ENCODE data around the gene XAF1. TPM values are rescaled to one million over a fixed set of nuclear protein-coding genes. Genes with fewer than 3 reads are reported as not detected.

Gene XAF1
- total and polyA plus RNA-seq, 10 of the 15 experiments (the other 5 are each of a cell fraction or from before 2014, with no cell fraction given), result 16.3 to 59.1 (median 44.6) TPM

DNA sequence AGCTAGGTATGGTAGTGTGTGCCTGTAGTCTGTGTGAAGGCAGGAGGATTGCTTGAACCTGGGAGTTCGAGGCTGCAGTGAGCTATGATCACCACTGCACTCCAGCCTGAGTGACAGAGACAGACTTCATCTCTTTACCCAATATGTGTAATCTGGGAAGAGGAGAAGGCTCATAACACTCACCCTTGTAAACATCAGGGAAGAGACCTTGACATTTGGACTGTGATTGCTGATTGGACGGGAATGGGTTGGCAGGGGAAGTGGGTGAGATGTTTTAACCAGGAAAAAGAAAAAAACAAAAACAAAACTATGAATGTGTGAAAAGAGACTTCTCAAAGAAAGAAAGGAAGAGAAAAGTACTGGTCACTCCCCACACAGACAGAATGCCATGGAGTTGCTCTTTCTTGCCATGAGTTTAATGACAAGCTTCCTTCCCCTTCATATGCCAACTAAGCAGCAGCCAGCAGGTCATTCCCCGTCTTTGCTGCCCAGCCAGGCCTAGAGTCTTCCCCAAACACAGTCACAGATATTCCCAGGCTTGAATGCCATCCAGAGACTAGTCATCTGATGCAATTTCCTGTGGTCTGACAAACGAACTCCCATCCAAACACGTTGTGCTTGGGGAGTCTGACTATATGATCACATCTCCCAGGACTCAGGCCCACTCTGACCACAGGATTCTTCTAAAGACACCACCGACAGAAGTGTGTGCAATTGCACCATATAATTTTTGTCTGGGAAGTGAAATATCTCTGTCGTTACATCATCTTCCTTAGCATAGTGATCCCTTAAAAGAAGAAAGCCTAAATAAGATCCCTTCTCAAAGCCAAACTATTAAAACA, 3.6 kb upstream of the XAF1 start:
- no peaks in the 10 kb centered on the region for H3K9me3 ChIP-seq (replicated peaks; ENCODE audit: control insufficient read depth, insufficient read depth, low read length)
- H3K9ac ChIP-seq (ENCODE audit: control insufficient read depth, insufficient read depth, low read length), result no peak overlapping the region
- BruUV-seq (replicated peaks), result no TSS peak
- no peak overlapping the region for H3K4me2 ChIP-seq (ENCODE audit: control insufficient read depth, insufficient read depth)
- no peak for TF ChIP-seq ETV6 (conservative IDR thresholded peaks at IDR 0.05 in 1 of 2, IDR thresholded peaks at IDR 0.05 in 1 of 2; ENCODE audit: borderline replicate concordance in 1 of 2, low read depth in 1 of 2)
- TF ChIP-seq PKNOX1 (IDR thresholded peaks at IDR 0.05), result 0 out of 2 replicates have a peak, but pooled peaks have one; percentile 18
- in situ Hi-C loops (cut with MboI) (no loop called here), intact Hi-C loops (cut with micrococcal nuclease; ENCODE audit: unreplicated experiment) (loop anchor here (10.0 kb wide), 2 partner anchors 87 to 263 kb away; partner anchors contain the start of gene RNASEK)
- no peak overlapping the region for H3K4me3 ChIP-seq
- SMC1A ChIA-PET (ENCODE audit: uncharacterized antibody, unreplicated experiment), result interaction anchor here (1.1 kb wide), 1 partner anchor 12 kb away, joined by 3 read pairs; no protein-coding TSS in a partner anchor
- H3K79me2 ChIP-seq (ENCODE audit: control insufficient read depth, insufficient read depth, low read length), result peaks cover 18% of the 10 kb centered on the region
- WGBS (ENCODE audit: insufficient coverage, insufficient replicate concordance, low lambda C conversion rate, missing lambda C conversion rate), result 46% methylated on average over 7 of the region's 7 CpGs
- CTCF ChIA-PET, result interaction anchor here (0.7 to 1.4 kb wide), 3 partner anchors 19 to 83 kb away, joined by 3 read pairs; no protein-coding TSS in a partner anchor
- no peak for DNase-seq (ENCODE audit: low read depth, low spot score)
- H3K27me3 ChIP-seq (replicated peaks in 1 of 2; ENCODE audit: control insufficient read depth in 2 of 2, insufficient read depth in 2 of 2, low read length in 1 of 2), result no peaks in the 10 kb centered on the region
- no peaks in the 10 kb centered on the region for H4K20me1 ChIP-seq (ENCODE audit: control insufficient read depth, insufficient read depth)
- H3K27ac ChIP-seq (ENCODE audit: control insufficient read depth, insufficient read depth), result peak overlapping the region; percentile 15; the same call in 1 of the 2 replicates
- FAIRE-seq, result no peak
- no peaks in the 10 kb centered on the region; a peak in 1 of 4 replicates for H3K36me3 ChIP-seq (ENCODE audit: control insufficient read depth in 2 of 2, insufficient read depth in 2 of 2, low read length in 1 of 2)
- ATAC-seq, result no peak
- RAD21 ChIA-PET (ENCODE audit: unreplicated experiment), result no interaction called here
- POLR2A ChIA-PET, result no interaction called here
- peaks cover 15% of the 10 kb centered on the region for H3K4me1 ChIP-seq (ENCODE audit: control insufficient read depth, insufficient read depth, low read length)
- peak overlapping the region; percentile 64 for H2AFZ ChIP-seq (ENCODE audit: control insufficient read depth, low read depth, low read length)

DNA sequence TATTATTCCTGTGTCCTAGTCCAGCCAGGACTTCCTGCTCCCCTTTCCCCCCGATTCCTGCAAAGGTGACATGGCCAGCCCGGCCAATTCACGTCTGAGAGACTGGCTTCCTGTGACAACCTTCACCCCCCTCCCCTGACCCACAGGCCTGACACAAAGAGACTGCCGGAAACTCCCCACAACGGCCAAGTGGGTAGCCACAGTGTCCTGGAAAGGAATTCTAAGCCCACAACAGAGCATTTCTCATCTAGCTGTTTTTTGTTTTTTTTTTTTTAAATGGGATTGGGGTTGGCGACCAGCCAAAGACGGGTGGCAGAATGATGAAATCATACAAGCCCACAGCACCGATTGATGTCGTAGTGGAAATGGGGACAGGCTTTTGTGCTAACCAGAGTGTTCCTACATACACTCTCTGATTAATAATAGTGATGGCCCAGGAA, 2.8 kb upstream of the XAF1 start:
- H4K20me1 ChIP-seq (ENCODE audit: control insufficient read depth, insufficient read depth), result no peaks in the 10 kb centered on the region
- BruUV-seq (replicated peaks), result no TSS peak
- H3K4me2 ChIP-seq (ENCODE audit: control insufficient read depth, insufficient read depth), result no peak overlapping the region
- peaks cover 24% of the 10 kb centered on the region for H3K79me2 ChIP-seq (ENCODE audit: control insufficient read depth, insufficient read depth, low read length)
- RAD21 ChIA-PET (ENCODE audit: unreplicated experiment), result no interaction called here
- peak overlapping the region; percentile 24; the same call in 1 of the 2 replicates for H2AFZ ChIP-seq (ENCODE audit: control insufficient read depth, low read depth, low read length)
- peak overlapping the region; percentile 15; the same call in 1 of the 2 replicates for H3K27ac ChIP-seq (ENCODE audit: control insufficient read depth, insufficient read depth)
- WGBS (ENCODE audit: insufficient coverage, insufficient replicate concordance, low lambda C conversion rate, missing lambda C conversion rate), result 63% methylated on average over 8 of the region's 9 CpGs
- H3K4me1 ChIP-seq (ENCODE audit: control insufficient read depth, insufficient read depth, low read length), result peaks cover 15% of the 10 kb centered on the region
- H3K9me3 ChIP-seq (replicated peaks; ENCODE audit: control insufficient read depth, insufficient read depth, low read length), result no peaks in the 10 kb centered on the region
- SMC1A ChIA-PET (ENCODE audit: uncharacterized antibody, unreplicated experiment), result interaction anchor here (1.1 kb wide), 1 partner anchor 12 kb away, joined by 3 read pairs; no protein-coding TSS in a partner anchor
- DNase-seq (ENCODE audit: low read depth, low spot score) (no peak), ATAC-seq (peak; percentile 11; the same call in 1 of the 3 replicates), FAIRE-seq (no peak)
- intact Hi-C loops (cut with micrococcal nuclease; ENCODE audit: unreplicated experiment), result loop anchor here (10.0 kb wide), 2 partner anchors 88 to 262 kb away; partner anchors contain the start of gene RNASEK
- H3K36me3 ChIP-seq (ENCODE audit: control insufficient read depth in 2 of 2, insufficient read depth in 2 of 2, low read length in 1 of 2), result peaks cover 0 to 1% of the 10 kb centered on the region in 2 experiments; a peak in 2 of 4 replicates
- no peak overlapping the region for H3K9ac ChIP-seq (ENCODE audit: control insufficient read depth, insufficient read depth, low read length)
- POLR2A ChIA-PET, result no interaction called here
- no peak overlapping the region for H3K4me3 ChIP-seq
- H3K27me3 ChIP-seq (replicated peaks in 1 of 2; ENCODE audit: control insufficient read depth in 2 of 2, insufficient read depth in 2 of 2, low read length in 1 of 2), result no peaks in the 10 kb centered on the region
- CTCF ChIA-PET, result no interaction called here
- in situ Hi-C loops (cut with MboI), result no loop called here
- TF ChIP-seq, protein P1, sequence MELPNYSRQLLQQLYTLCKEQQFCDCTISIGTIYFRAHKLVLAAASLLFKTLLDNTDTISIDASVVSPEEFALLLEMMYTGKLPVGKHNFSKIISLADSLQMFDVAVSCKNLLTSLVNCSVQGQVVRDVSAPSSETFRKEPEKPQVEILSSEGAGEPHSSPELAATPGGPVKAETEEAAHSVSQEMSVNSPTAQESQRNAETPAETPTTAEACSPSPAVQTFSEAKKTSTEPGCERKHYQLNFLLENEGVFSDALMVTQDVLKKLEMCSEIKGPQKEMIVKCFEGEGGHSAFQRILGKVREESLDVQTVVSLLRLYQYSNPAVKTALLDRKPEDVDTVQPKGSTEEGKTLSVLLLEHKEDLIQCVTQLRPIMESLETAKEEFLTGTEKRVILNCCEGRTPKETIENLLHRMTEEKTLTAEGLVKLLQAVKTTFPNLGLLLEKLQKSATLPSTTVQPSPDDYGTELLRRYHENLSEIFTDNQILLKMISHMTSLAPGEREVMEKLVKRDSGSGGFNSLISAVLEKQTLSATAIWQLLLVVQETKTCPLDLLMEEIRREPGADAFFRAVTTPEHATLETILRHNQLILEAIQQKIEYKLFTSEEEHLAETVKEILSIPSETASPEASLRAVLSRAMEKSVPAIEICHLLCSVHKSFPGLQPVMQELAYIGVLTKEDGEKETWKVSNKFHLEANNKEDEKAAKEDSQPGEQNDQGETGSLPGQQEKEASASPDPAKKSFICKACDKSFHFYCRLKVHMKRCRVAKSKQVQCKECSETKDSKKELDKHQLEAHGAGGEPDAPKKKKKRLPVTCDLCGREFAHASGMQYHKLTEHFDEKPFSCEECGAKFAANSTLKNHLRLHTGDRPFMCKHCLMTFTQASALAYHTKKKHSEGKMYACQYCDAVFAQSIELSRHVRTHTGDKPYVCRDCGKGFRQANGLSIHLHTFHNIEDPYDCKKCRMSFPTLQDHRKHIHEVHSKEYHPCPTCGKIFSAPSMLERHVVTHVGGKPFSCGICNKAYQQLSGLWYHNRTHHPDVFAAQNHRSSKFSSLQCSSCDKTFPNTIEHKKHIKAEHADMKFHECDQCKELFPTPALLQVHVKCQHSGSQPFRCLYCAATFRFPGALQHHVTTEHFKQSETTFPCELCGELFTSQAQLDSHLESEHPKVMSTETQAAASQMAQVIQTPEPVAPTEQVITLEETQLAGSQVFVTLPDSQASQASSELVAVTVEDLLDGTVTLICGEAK (IDR thresholded peaks at IDR 0.05; ENCODE audit: borderline replicate concordance), result no peak
- TF ChIP-seq IKZF2 (IDR thresholded peaks at IDR 0.05), result peak; percentile 31 to 43; a peak in 2 of 4 replicates
- TF ChIP-seq NBN (IDR thresholded peaks at IDR 0.05), result peak; percentile 48; the same call in 1 of the 2 replicates
- no peak for TF ChIP-seq YY1 (IDR thresholded peaks at IDR 0.05; ENCODE audit: low read depth, low read length)
- no peak for TF ChIP-seq PAX5 (IDR thresholded peaks at IDR 0.05; ENCODE audit: borderline replicate concordance, low read depth, low read length)
